ENCODE measurements around the gene PID1. TPM values are rescaled to one million over a fixed set of nuclear protein-coding genes. Genes with fewer than 3 reads are reported as not detected.

Gene PID1
- total RNA-seq, 1 experiment from 2014 or later: 0.31 TPM

- no peak overlapping the region for H3K27ac Mint-ChIP-seq (ENCODE audit: unreplicated experiment)
- CTCF ChIA-PET: interaction anchor here (0.6 kb wide), 1 partner anchor 642 kb away, joined by 3 read pairs; no protein-coding TSS in a partner anchor
- no peaks in the 10 kb centered on the region for H3K27me3 Mint-ChIP-seq (ENCODE audit: unreplicated experiment)
- H3K4me1 Mint-ChIP-seq (ENCODE audit: low read depth, unreplicated experiment): no peaks in the 10 kb centered on the region
- peaks cover 18% of the 10 kb centered on the region for H3K9me3 Mint-ChIP-seq (ENCODE audit: low read depth, unreplicated experiment)
- H3K36me3 Mint-ChIP-seq (ENCODE audit: insufficient read depth, unreplicated experiment): no peaks in the 10 kb centered on the region
- BruUV-seq (replicated peaks): no TSS peak
- no peak overlapping the region for H3K4me3 Mint-ChIP-seq (ENCODE audit: low read depth, unreplicated experiment)
- intact Hi-C loops (cut with micrococcal nuclease; ENCODE audit: unreplicated experiment): no loop called here
- DNase-seq: no peak
- TF ChIP-seq CTCF (IDR thresholded peaks at IDR 0.05; ENCODE audit: unreplicated experiment): no peak
These were observed 199.7 kb downstream of the PID1 start for GRCh38 chr2:229071292-229071976.

- BruUV-seq (replicated peaks): no TSS peak
- CTCF ChIA-PET: no interaction called here
- no peak for TF ChIP-seq CTCF (IDR thresholded peaks at IDR 0.05; ENCODE audit: unreplicated experiment)
- intact Hi-C loops (cut with micrococcal nuclease; ENCODE audit: unreplicated experiment): no loop called here
- no peaks in the 10 kb centered on the region for H3K4me1 Mint-ChIP-seq (ENCODE audit: low read depth, unreplicated experiment)
- H3K9me3 Mint-ChIP-seq (ENCODE audit: low read depth, unreplicated experiment): peaks cover 18% of the 10 kb centered on the region
- no peak overlapping the region for H3K27ac Mint-ChIP-seq (ENCODE audit: unreplicated experiment)
- no peak for DNase-seq
- no peaks in the 10 kb centered on the region for H3K27me3 Mint-ChIP-seq (ENCODE audit: unreplicated experiment)
- H3K4me3 Mint-ChIP-seq (ENCODE audit: low read depth, unreplicated experiment): no peak overlapping the region
- no peaks in the 10 kb centered on the region for H3K36me3 Mint-ChIP-seq (ENCODE audit: insufficient read depth, unreplicated experiment)
These were observed 204.9 kb downstream of the PID1 start for GRCh38 chr2:229066121-229066715.

GRCh38 chr2:229064749-229065148 is 206.3 kb downstream of the PID1 start:
- peaks cover 21% of the 10 kb centered on the region for H3K9me3 Mint-ChIP-seq (ENCODE audit: low read depth, unreplicated experiment)
- intact Hi-C loops (cut with micrococcal nuclease; ENCODE audit: unreplicated experiment): no loop called here
- BruUV-seq (replicated peaks): no TSS peak
- CTCF ChIA-PET: no interaction called here
- H3K4me3 Mint-ChIP-seq (ENCODE audit: low read depth, unreplicated experiment): no peak overlapping the region
- no peak for TF ChIP-seq CTCF (IDR thresholded peaks at IDR 0.05; ENCODE audit: unreplicated experiment)
- H3K27me3 Mint-ChIP-seq (ENCODE audit: unreplicated experiment): no peaks in the 10 kb centered on the region
- no peaks in the 10 kb centered on the region for H3K4me1 Mint-ChIP-seq (ENCODE audit: low read depth, unreplicated experiment)
- DNase-seq: no peak
- no peak overlapping the region for H3K27ac Mint-ChIP-seq (ENCODE audit: unreplicated experiment)
- H3K36me3 Mint-ChIP-seq (ENCODE audit: insufficient read depth, unreplicated experiment): no peaks in the 10 kb centered on the region

- CTCF ChIA-PET: no interaction called here
- no peak for TF ChIP-seq CTCF (IDR thresholded peaks at IDR 0.05; ENCODE audit: unreplicated experiment)
- no TSS peak for BruUV-seq (replicated peaks)
- Mint-ChIP-seq H3K27ac (ENCODE audit: unreplicated experiment) (no peak overlapping the region), H3K9me3 (ENCODE audit: low read depth, unreplicated experiment) (peaks cover 14% of the 10 kb centered on the region), H3K4me3 (ENCODE audit: low read depth, unreplicated experiment) (no peak overlapping the region), H3K27me3 (ENCODE audit: unreplicated experiment) (no peaks in the 10 kb centered on the region), H3K4me1 (ENCODE audit: low read depth, unreplicated experiment) (no peaks in the 10 kb centered on the region), H3K36me3 (ENCODE audit: insufficient read depth, unreplicated experiment) (no peaks in the 10 kb centered on the region)
- intact Hi-C loops (cut with micrococcal nuclease; ENCODE audit: unreplicated experiment): no loop called here
- DNase-seq: no peak
These were observed 210.9 kb downstream of the PID1 start for GRCh38 chr2:229060147-229060546.

All from Calu3 (cell line).